ENCODE measurements around the gene PXMP4.

DNA sequence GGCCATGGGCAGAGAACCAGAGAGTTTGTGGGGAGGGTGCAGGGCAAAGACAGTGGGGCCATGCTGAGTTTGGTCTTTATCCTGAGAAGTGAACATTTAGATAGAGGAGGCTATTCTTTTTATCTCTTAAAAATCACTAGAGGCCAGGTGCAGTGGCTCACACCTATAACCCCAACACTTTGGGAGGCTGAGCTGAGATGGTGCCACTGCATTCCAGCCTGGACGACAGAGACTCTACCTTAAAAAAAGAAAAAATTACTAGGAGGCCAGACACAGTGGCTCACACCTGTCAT is 8.7 kb downstream of the PXMP4 start:
- TF ChIP-seq ZFX (IDR thresholded peaks at IDR 0.05), result no peak
- TF ChIP-seq, protein P1, sequence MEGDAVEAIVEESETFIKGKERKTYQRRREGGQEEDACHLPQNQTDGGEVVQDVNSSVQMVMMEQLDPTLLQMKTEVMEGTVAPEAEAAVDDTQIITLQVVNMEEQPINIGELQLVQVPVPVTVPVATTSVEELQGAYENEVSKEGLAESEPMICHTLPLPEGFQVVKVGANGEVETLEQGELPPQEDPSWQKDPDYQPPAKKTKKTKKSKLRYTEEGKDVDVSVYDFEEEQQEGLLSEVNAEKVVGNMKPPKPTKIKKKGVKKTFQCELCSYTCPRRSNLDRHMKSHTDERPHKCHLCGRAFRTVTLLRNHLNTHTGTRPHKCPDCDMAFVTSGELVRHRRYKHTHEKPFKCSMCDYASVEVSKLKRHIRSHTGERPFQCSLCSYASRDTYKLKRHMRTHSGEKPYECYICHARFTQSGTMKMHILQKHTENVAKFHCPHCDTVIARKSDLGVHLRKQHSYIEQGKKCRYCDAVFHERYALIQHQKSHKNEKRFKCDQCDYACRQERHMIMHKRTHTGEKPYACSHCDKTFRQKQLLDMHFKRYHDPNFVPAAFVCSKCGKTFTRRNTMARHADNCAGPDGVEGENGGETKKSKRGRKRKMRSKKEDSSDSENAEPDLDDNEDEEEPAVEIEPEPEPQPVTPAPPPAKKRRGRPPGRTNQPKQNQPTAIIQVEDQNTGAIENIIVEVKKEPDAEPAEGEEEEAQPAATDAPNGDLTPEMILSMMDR (conservative IDR thresholded peaks at IDR 0.05), result no peak

All from C4-2B (cell line).